Muscle of leg (tissue), 11 donors: Measurements from ENCODE around the gene ATRX. TPM values are rescaled to one million over a fixed set of nuclear protein-coding genes. Genes with fewer than 3 reads are reported as not detected.
"Not testable (repeated sequence)": the region's sequence is repeated elsewhere in the genome, so short reads cannot be mapped to it uniquely, and the experiment has no call there.

ENCODE experiments used
- DNase-seq: peaks from one replicate; pipeline ENCODE4 v3.0.0; 2013
- H3K27ac ChIP-seq: one replicate; pipeline ENCODE4 v1.5.1; 2013; ENCODE audit warnings: mild to moderate bottlenecking, low read length, control low read depth
- H3K27me3 ChIP-seq: one replicate; pipeline ENCODE4 v1.6.1; 2013; ENCODE audit warnings: low read length; ENCODE audit not compliant: control insufficient read depth, insufficient read depth
- H3K36me3 ChIP-seq: one replicate; pipeline ENCODE4 v1.6.1; 2013; ENCODE audit warnings: low read length; ENCODE audit not compliant: control insufficient read depth, insufficient read depth
- H3K4me1 ChIP-seq: one replicate; pipeline ENCODE4 v1.6.1; 2013; ENCODE audit warnings: low read length; ENCODE audit not compliant: control insufficient read depth, insufficient read depth
- H3K4me3 ChIP-seq: one replicate; pipeline ENCODE4 v1.5.1; 2013; ENCODE audit warnings: low read length, control low read depth
- H3K9me3 ChIP-seq: replicated peaks from 2 replicates; pipeline ENCODE4 v1.6.1; 2013; ENCODE audit warnings: low read depth, low read length; ENCODE audit not compliant: control insufficient read depth
- WGBS: methylation state at CpG from one replicate; pipeline ENCODE4 v1.1.5; 2013; ENCODE audit warnings: missing lambda C conversion rate; ENCODE audit not compliant: insufficient coverage; 5-methylcytosine and 5-hydroxymethylcytosine counted together
- polyA plus RNA-seq, 8 donors: library from polyadenylated mRNA; unstranded; fragments of 120-200 nt; gene quantifications; one replicate each; pipeline versions ENCODE4 v1.2.1 to v1.2.3, GENCODE V29; 2013; ENCODE audit warnings: inconsistent platforms in 1 of 8, low replicate concordance in 1 of 8; ENCODE audit not compliant: insufficient read length in 8 of 8, insufficient read depth in 1 of 8
- total RNA-seq: library from RNA; stranded (reverse); fragments of 120-200 nt; gene quantifications from one replicate; pipeline ENCODE4 v1.2.4, GENCODE V29; 2013

The ATRX gene
- total and polyA plus RNA-seq, 9 donors = 28.4 to 60.7 (median 53.4) TPM

DNA sequence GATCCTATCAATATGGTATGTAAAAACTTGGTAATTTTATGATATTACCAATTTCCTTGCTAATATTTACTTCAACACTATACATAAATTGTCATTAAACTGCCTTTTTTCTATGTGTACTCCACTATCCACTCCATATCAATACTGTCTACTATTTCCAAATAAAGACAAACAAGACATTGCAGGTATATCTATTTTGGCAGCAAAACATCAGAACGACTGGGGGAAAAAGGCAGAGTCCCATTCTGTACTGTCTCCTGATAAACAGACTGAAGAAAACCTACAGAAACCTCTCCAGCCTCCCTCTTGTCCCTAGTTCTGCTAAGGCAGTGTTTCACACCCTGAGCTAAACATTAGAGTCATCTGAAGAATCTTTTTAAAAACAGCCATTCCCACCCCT, 96.6 kb downstream of the ATRX start:
- 83% methylated on average over 1 of the region's 1 CpG for WGBS
- DNase-seq = no peak
- H3K36me3 ChIP-seq = peaks cover 2% of the 10 kb centered on the region
- H3K9me3 ChIP-seq = no peaks in the 10 kb centered on the region
- H3K4me3 ChIP-seq = no peak overlapping the region
- no peak overlapping the region for H3K27ac ChIP-seq
- H3K4me1 ChIP-seq = no peaks in the 10 kb centered on the region
- no peaks in the 10 kb centered on the region for H3K27me3 ChIP-seq

DNA sequence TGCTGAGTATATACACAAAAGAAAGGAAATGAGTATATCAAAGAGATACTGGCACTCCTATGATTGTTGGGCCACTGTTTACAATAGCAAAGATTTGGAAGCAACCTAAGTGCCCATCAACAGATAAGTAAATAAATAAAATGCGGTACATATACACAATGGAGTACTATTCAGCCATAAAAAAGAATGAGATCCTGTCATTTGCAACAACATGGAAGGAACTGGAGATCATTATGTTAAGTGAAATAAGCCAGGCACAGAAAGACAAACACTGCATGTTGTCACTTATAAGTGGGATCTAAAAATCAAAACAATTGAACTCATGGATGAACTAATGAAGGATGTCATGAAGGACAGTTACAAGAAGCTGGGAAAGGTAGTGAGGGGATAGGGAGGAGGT, 100.3 kb downstream of the ATRX start:
- not testable (repeated sequence) for H3K36me3 ChIP-seq, H3K27ac ChIP-seq, H3K9me3 ChIP-seq, H3K4me3 ChIP-seq, H3K27me3 ChIP-seq, H3K4me1 ChIP-seq, DNase-seq
- no CpG with 5 or more reads among the region's 1 CpG for WGBS

GRCh38 chrX:77679144-77679543, 106.9 kb downstream of the ATRX start:
- Histone ChIP-seq H3K4me1 (no peaks in the 10 kb centered on the region), H3K4me3 (no peak overlapping the region), H3K27ac (no peak overlapping the region), H3K9me3 (no peaks in the 10 kb centered on the region), H3K36me3 (no peaks in the 10 kb centered on the region), H3K27me3 (no peaks in the 10 kb centered on the region)
- no peak for DNase-seq
- no CpG with 5 or more reads among the region's 1 CpG for WGBS

GRCh38 chrX:77675986-77676385, 110.0 kb downstream of the ATRX start:
- no peaks in the 10 kb centered on the region for H3K4me1 ChIP-seq
- no CpG with 5 or more reads among the region's 3 CpGs for WGBS
- H3K36me3 ChIP-seq = no peaks in the 10 kb centered on the region
- no peaks in the 10 kb centered on the region for H3K9me3 ChIP-seq
- DNase-seq = no peak
- no peak overlapping the region for H3K4me3 ChIP-seq
- no peaks in the 10 kb centered on the region for H3K27me3 ChIP-seq
- H3K27ac ChIP-seq = no peak overlapping the region

- DNase-seq = no peak
- Histone ChIP-seq H3K27me3 (no peaks in the 10 kb centered on the region), H3K36me3 (peaks cover 5% of the 10 kb centered on the region), H3K4me1 (no peaks in the 10 kb centered on the region), H3K9me3 (no peaks in the 10 kb centered on the region), H3K4me3 (no peak overlapping the region), H3K27ac (no peak overlapping the region)
- 85% methylated on average over 4 of the region's 10 CpGs for WGBS
These were observed 117.4 kb downstream of the ATRX start for GRCh38 chrX:77668391-77669237.

GRCh38 chrX:77658886-77659285, 127.1 kb downstream of the ATRX start:
- no CpG with 5 or more reads among the region's 3 CpGs for WGBS
- Histone ChIP-seq H3K4me3 (no peak overlapping the region), H3K36me3 (peaks cover 6% of the 10 kb centered on the region), H3K9me3 (no peaks in the 10 kb centered on the region), H3K4me1 (no peaks in the 10 kb centered on the region), H3K27me3 (no peaks in the 10 kb centered on the region), H3K27ac (no peak overlapping the region)
- DNase-seq = no peak

- no peak overlapping the region for H3K4me3 ChIP-seq
- DNase-seq = no peak
- H3K27me3 ChIP-seq = no peaks in the 10 kb centered on the region
- H3K4me1 ChIP-seq = no peaks in the 10 kb centered on the region
- peaks cover 3% of the 10 kb centered on the region for H3K36me3 ChIP-seq
- H3K27ac ChIP-seq = no peak overlapping the region
- no peaks in the 10 kb centered on the region for H3K9me3 ChIP-seq
- no CpG with 5 or more reads among the region's 5 CpGs for WGBS
These were observed 133.9 kb downstream of the ATRX start for GRCh38 chrX:77652095-77652494.

DNA sequence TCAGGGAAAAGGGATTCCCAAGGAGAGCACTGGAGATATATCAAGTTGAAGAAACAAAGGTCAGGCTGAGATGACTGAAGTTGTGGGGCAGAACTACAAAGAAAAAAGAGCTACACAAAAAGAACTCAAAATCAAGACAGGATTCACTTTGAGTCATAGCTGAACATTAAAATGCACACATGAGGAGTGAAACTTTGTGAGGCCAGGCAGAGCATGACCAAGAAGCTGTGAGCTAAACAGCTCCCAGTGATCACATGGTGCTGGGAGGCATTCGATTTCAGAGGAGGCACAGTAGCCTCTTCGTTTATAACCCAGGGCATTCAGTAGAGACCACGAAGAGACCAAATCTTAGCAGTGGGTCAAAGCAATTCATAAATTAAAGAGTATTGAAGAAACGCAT, 145.3 kb downstream of the ATRX start:
- H3K4me1 ChIP-seq = no peaks in the 10 kb centered on the region
- H3K27me3 ChIP-seq = no peaks in the 10 kb centered on the region
- H3K9me3 ChIP-seq = peaks cover 5% of the 10 kb centered on the region
- DNase-seq = no peak
- H3K4me3 ChIP-seq = no peak overlapping the region
- WGBS = 90% methylated on average over 2 of the region's 4 CpGs
- no peak overlapping the region for H3K27ac ChIP-seq
- H3K36me3 ChIP-seq = peaks cover 3% of the 10 kb centered on the region

DNA sequence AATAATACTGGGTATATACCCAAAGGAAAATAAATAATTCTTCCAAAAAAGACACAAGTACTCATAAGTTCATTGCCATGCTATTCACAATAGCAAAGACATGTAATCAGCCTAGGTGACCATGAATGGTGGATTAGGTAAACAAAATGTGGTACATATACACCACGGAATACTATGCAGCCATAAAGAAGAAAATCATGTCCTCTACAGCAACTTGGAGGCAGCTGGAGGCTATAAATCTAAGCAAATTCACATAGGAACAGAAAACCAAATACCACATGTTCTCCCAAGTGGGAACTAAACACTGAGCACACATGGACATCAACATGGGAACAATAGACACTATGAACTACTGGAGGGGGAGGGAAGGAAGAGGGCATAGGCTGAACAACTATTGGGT, 146.2 kb downstream of the ATRX start:
- no peak for DNase-seq
- H3K4me3 ChIP-seq = no peak overlapping the region
- H3K4me1 ChIP-seq = no peaks in the 10 kb centered on the region
- no CpG with 5 or more reads among the region's 1 CpG for WGBS
- H3K27me3 ChIP-seq = no peaks in the 10 kb centered on the region
- H3K27ac ChIP-seq = no peak overlapping the region
- H3K36me3 ChIP-seq = peaks cover 3% of the 10 kb centered on the region
- no peaks in the 10 kb centered on the region for H3K9me3 ChIP-seq

DNA sequence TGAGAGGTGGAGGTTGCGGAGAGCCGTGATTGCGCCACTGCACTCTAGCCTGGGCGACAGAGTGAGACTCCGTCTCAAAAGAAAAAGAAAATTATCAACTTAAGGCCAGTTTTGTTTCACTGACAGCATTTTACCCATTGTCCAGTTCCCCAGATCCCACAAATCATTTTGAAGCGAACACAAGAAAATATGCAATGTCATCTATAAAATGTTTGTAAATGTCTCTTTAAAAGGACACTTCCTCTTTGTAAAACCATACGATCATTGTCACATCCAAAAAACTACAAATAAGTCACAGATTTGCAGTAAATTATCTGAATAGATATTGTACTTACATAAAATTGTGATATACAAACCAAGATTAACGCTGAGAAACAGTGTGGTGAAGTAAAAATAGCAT, 147.6 kb downstream of the ATRX start:
- no peak for DNase-seq
- no peaks in the 10 kb centered on the region for H3K9me3 ChIP-seq
- no peaks in the 10 kb centered on the region for H3K4me1 ChIP-seq
- H3K4me3 ChIP-seq = no peak overlapping the region
- peaks cover 3% of the 10 kb centered on the region for H3K36me3 ChIP-seq
- H3K27me3 ChIP-seq = no peaks in the 10 kb centered on the region
- WGBS = 100% methylated on average over 3 of the region's 8 CpGs
- H3K27ac ChIP-seq = no peak overlapping the region

GRCh38 chrX:77635373-77635772, 150.6 kb downstream of the ATRX start:
- WGBS = no CpG with 5 or more reads among the region's 2 CpGs
- DNase-seq = no peak
- no peak overlapping the region for H3K4me3 ChIP-seq
- H3K27me3 ChIP-seq = no peaks in the 10 kb centered on the region
- H3K9me3 ChIP-seq = no peaks in the 10 kb centered on the region
- H3K27ac ChIP-seq = no peak overlapping the region
- H3K4me1 ChIP-seq = no peaks in the 10 kb centered on the region
- H3K36me3 ChIP-seq = peaks cover 3% of the 10 kb centered on the region
